ENCODE results near the gene CROCC2. TPM values are rescaled to one million over a fixed set of nuclear protein-coding genes. Genes with fewer than 3 reads are reported as not detected.

The CROCC2 gene
- total and polyA plus RNA-seq, 2 of the 13 experiments (the other 11 are each of a cell fraction or from before 2014, with no cell fraction given), result not detected

- intact Hi-C loops (cut with micrococcal nuclease; ENCODE audit: unreplicated experiment) (no loop called here), in situ Hi-C loops (cut with HindIII; ENCODE audit: extremely low pct_ligation_motif_present, low pct_unique_long_range_greater_than_20kb) (no loop called here)
- ATAC-seq, result peak; percentile 4; the same call in 2 of the 3 replicates
- 36% methylated on average over 6 of the region's 7 CpGs for WGBS (ENCODE audit: low lambda C conversion rate)
- Histone ChIP-seq H3K9ac (ENCODE audit: insufficient read depth, low read depth, low read length) (no peak overlapping the region), H2AFZ (ENCODE audit: low read length) (no peak overlapping the region), H3K9me3 (ENCODE audit: low read length) (no peaks in the 10 kb centered on the region), H3K4me1 (ENCODE audit: insufficient read depth, low read length) (peaks cover 28% of the 10 kb centered on the region), H3K27me3 (ENCODE audit: control insufficient read depth in 1 of 2, insufficient read depth in 2 of 2, low read length in 2 of 2) (peaks cover 2 to 21% of the 10 kb centered on the region in 2 experiments; a peak in 3 of 5 replicates), H3K27ac (ENCODE audit: extremely low read length, insufficient read depth, low read length) (no peak overlapping the region), H3K79me2 (ENCODE audit: insufficient read depth, low read length) (no peaks in the 10 kb centered on the region), H3K4me2 (ENCODE audit: low read depth, low read length) (no peak overlapping the region), H3K36me3 (replicated peaks in 1 of 2; ENCODE audit: control insufficient read depth in 1 of 2, insufficient read depth in 2 of 2, low read length in 2 of 2) (no peaks in the 10 kb centered on the region), H4K20me1 (ENCODE audit: insufficient read depth, low read length) (no peaks in the 10 kb centered on the region; the same call in 1 of the 2 replicates), H3K4me3 (replicated peaks in 1 of 3; ENCODE audit: insufficient read depth in 1 of 3, low read depth in 2 of 3, low read length in 3 of 3) (no peak overlapping the region)
- BruUV-seq (replicated peaks), result no TSS peak
- CTCF ChIA-PET (ENCODE audit: low intra/inter-chr PET ratio, low total read pairs), result no interaction called here
- POLR2A ChIA-PET, result no interaction called here
- no peak for DNase-seq (ENCODE audit: low spot score)
- FAIRE-seq, result no peak
- TF ChIP-seq MIXL1 (CRISPR knock-in tag; IDR thresholded peaks at IDR 0.05) (no peak), ZBTB40 (IDR thresholded peaks at IDR 0.05) (no peak), ZBTB40 (CRISPR knock-in tag; IDR thresholded peaks at IDR 0.05) (no peak), ZSCAN30 (CRISPR knock-in tag; IDR thresholded peaks at IDR 0.05) (no peak), PRDM15 (CRISPR knock-in tag; IDR thresholded peaks at IDR 0.05) (no peak), E2F2 (CRISPR knock-in tag; IDR thresholded peaks at IDR 0.05; ENCODE audit: borderline replicate concordance) (no peak), DR1 (CRISPR knock-in tag; IDR thresholded peaks at IDR 0.05) (no peak), SMARCE1 (IDR thresholded peaks at IDR 0.05; ENCODE audit: borderline replicate concordance) (no peak), NAIF1 (CRISPR knock-in tag; IDR thresholded peaks at IDR 0.05; ENCODE audit: borderline replicate concordance) (no peak), MAFK (conservative IDR thresholded peaks at IDR 0.05 in 1 of 2, IDR thresholded peaks at IDR 0.05 in 1 of 2; ENCODE audit: low read length in 2 of 2) (no peak), ZFP36L2 (CRISPR knock-in tag; IDR thresholded peaks at IDR 0.05) (no peak), RBM39 (IDR thresholded peaks at IDR 0.05; ENCODE audit: low read depth, low read length, poor library complexity, severe bottlenecking) (no peak)
Observed at GRCh38 chr2:241033994-241034393, 127.9 kb downstream of the CROCC2 start.

Data from HepG2 (cell line).